Fibroblast of skin of abdomen (primary cell): ENCODE measurements around the gene IKZF1.

Experiments
- DNase-seq: peaks from one replicate; pipeline ENCODE4 v3.0.0-alpha.2; 2013

The IKZF1 gene

DNA sequence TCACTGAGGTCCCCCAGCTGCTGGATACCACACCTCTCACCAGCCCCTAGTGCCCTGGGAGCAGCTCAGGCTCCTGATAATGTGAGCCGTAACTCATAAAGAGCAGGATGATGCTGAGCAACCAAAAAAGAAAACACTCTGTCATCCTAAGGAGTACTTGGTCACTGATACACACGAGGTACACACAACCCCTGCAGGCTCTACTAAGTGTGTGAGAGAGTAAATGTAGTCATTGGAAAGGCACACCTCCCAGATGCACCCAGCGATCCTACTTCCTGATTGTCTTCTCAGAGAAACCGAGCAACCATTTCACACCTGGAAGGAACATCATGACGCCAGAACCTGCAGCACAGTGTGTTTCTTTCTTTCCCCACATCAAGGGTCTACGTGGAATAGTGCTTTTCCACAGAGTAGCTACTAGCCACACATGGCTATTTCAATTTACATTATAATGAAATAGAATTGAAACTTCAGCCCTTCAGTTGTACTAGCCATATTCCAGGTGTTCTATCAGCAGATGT lies 111.4 kb downstream of the IKZF1 start:
- DNase-seq = no peak

GRCh38 chr7:50416527-50417182 lies 112.1 kb downstream of the IKZF1 start:
- DNase-seq = no peak

- DNase-seq = peak; percentile 67
Observed at GRCh38 chr7:50418086-50418515, 113.6 kb downstream of the IKZF1 start.

DNA sequence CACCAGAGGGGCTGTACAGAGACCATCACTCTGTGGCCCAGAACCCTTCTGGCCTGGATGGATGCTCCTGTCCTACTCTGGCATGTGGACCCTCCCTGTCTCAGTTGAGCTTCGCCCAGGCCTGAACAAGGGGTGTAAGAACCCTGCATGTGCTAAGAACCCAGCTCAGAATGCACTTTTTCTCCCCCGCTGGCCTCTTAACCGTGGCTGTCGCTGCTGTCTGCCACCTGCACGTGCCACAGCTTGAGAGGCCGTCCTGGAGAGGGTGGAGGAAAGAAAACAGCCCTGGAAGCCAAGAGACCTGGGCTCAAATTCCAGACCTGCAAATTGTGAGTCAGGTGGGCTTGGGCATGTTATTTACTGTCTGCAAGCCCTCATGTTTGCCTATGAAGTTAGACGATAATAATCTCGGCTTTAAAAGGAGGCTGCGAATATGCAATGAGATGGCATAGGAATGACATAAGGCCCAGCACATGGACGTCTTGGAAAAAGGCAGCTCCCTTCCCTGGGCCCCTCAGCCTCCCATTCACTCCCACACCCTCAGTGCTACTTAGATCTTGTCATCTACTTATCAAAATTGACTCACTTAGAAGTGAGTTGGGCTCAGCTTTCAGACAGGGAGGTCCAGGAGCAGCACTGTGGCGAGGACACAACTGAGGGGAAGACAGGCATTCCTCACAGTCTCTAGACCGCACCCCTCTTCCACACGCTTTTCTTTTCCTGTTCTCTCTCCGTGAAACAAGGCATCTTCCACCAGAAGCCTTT lies 114.2 kb downstream of the IKZF1 start:
- no peak for DNase-seq

DNA sequence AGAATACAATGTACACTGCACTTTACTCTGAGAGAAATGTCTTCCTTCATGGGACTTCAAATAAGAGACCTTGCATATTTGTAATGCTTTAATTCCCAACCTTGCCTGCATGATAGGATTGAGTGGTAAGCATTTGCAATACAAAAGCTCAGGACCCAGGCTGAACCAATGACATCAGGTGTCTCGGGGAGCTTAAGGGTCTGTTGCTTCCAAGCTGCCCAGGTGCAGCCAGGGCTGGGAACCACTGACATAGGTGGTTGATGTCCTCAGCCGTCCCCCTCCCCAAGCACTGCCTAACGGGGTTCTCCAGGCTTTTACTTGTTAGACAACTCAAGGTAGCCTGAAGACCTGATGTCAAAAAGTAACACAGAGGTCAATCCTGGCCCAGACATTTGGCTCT lies 116.5 kb downstream of the IKZF1 start:
- DNase-seq = no peak

DNA sequence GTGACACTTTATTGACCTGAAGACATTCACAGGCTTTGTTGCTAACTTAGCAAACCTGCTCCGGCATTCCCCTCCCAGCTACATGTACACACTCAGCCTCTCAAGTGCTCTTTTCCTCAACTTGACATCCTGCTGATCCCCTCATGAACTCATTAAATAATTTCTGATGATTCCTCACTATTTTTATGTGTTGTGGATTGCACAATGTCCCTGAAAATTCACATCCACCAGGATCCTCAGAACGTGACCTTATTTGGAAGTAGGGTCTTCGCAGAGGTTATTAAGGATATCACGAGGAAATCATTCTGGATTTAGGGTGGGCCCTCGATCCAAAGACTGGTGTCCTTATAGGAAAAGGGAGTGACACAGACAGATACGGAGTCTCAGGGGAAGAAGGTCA lies 118.3 kb downstream of the IKZF1 start:
- no peak for DNase-seq

DNA sequence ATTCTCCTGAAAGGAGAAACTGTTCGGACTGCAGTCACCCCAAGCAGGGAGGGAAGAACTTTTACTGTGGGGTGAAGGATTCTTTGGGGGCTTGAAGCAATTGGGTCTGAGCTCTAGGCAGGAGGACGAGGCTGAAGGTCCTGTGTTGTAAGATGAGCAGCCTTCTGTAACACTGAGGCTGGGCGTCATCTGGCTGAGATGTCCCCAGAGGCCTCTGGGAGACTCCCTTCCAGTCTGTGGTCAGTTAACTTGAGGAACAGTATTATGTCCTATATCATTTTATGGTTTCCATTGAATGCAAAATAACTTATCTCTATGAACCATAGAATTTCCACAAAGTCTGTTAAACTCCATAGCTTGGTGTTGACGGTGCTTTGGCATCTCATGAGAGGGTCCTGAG lies 119.3 kb downstream of the IKZF1 start:
- DNase-seq = no peak

DNA sequence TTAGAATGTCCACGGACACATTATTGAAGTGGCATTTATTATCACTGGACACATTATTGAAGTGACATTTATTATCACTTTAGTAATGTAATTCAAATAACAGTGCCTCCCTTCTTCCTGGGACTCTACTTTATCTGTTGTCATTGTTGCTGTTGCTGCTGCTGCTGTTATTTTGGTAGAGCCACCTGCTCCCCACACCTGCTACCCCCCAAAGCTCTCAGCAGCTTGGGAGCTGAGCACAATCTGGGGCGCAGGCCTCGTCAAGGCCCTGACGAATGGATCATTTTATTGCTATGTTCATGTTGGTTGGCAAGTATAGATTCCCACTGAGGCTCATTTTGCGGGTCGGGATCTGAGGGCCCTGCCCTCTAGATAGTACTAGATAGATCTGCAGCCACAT lies 120.8 kb downstream of the IKZF1 start:
- DNase-seq = no peak

DNA sequence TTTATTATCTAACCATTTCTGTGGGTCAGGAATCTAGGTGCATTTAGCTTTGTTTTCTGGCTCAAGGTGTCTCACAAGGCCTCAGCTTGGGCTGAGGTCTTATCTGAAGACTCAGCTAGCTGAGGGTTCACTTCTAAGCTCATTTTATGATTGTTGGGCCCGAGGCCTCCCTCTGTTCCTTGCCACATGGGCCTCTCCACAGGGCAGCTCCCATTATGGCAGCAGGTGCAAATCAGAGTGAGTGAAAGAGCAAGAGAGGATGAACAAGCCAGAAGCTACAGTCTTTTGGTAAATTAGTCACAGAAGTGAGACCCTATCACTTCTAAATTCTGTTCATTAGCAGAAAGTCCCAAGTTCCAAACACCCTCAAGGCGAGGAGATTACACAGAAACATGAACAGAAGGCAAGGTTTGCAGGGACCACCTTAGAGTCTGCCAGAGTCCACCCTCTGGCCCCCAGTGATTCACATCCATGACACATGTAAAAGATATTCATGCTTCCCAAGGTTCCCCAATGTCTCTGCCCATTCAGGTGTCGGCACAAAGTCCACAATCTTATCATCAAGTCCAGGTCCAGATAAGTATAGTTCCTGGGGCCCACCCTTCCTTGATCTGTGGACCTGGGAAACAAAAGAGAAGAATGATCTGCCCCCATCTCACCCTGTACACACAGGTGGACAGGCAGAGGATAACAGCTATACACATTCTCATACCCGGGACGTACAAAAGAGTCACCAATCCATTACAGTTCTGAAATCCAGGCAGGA lies 121.9 kb downstream of the IKZF1 start:
- DNase-seq = no peak

GRCh38 chr7:50427518-50427917 lies 123.0 kb downstream of the IKZF1 start:
- no peak for DNase-seq

GRCh38 chr7:50428911-50429310 lies 124.4 kb downstream of the IKZF1 start:
- DNase-seq = no peak

DNA sequence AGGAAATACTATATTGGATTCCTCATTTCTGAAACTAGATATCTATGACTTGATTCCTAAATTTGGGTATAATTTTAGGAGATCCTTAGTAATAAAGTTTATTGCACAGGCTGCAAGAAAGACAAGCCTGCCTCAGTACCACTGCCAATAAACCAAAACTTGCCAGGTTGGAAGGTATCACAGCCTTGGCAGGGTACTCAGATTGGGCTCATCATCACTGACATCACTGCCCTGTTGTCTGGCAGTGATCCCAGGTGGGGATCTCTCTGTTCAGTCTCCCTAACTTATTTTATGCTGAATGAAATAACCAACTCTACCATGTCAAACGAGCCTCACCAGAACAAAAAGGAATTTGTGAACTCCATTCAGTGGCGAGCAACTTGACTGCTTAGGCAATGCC lies 126.8 kb downstream of the IKZF1 start:
- no peak for DNase-seq

DNA sequence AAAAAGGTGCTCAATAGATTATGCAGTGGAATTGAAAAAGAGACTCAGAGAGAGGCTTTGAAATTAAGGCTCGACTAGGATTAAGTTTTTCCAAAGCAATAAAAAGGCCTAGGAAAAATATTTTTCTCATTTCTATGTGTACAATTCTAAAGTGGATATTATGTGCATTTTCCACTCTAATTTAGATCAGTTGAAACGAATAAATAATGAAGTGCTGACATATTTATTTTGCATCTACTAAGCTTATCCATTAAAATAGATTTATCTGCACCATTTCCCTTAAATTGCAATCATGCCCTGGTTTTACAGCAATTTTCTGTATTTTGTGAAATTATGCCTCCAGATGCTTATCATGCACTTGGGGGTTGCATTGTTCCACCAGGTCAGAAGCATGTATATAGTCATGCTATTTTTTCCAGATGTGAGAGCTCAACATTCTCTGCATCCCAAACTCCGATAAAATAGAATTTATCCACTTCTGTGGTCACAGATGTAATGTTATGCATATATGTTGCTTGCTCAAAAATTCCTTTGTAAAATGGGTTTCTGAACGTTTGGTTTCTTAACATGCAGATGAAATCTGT lies 127.3 kb downstream of the IKZF1 start:
- peak; percentile 13 for DNase-seq

DNA sequence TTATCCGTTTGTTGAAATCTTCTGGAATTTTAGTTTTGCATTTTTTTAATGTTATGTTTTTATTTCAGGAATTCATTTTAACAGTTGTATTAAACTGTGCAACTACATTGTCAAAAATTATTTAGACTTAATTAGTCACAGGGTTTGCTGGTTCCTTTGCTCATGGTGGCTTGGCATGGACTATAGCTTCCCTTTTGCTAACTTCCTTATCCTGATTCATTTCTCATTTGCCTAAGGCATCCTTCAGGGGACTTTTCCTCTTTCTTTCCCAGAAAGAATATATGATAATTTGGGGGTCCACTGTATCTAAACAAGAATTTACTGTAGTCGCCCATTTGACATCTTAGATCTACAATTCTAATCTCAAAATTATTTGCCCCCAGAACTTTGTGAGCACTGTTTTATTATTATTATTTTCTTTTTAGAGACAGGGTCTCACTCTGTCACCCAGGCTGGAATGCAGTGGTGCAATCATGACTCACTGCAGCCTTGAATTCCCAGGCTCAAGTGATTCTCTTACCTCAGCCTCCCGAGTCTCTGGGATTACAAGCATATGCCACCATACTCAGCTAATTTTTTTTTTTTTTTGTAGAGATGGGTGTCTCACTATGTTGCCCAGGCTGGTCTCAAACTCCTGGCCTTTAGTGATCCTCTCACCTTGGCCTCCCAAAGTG lies 131.8 kb downstream of the IKZF1 start:
- DNase-seq = peak; percentile 69

- DNase-seq = peak; percentile 73
Observed at GRCh38 chr7:50446542-50446960, 142.0 kb downstream of the IKZF1 start.

DNA sequence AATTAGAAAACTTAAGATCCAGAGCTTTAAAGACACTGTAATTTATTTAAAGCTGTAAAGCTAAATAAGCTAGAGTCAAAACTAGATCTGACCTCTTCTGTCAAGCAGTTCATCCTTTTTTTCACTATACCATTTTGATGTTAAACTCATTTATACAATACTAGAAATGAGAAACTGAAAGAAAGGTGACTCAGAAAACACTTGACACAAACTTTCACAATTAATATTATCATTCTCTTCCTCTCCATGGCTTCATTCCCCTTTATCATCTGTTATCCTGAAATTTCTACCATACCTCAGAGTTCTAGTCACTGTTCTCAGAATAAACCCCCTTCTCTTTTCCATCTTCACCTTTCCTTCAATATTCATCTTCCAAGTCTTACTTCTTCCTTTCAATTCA lies 144.3 kb downstream of the IKZF1 start:
- DNase-seq = no peak

DNA sequence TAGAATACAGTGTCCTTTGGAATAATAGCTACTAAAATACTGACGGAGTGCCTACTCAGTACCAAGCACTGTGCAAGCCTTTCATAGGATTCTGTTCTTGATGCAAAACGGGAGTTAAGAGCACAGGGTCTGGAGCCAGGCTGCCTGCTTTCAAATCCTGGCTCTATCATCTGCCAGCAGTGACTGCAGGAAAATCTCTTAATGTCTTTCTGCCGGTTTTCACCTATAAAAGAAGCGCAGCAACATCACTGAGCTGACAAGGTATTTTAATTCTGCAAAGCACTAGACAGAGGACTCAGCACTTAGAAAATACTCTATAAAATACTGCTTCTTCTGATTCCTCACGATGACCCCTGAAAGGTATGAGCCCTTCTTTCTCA lies 145.0 kb downstream of the IKZF1 start:
- no peak for DNase-seq

GRCh38 chr7:50449881-50450589 lies 145.5 kb downstream of the IKZF1 start, which contains the start of gene FIGNL1:
Gene FIGNL1 (minus strand): TSS chr7:50450350. CDS start chr7:50447287, 3,063 bp downstream.
- DNase-seq = peak; percentile 75

DNA sequence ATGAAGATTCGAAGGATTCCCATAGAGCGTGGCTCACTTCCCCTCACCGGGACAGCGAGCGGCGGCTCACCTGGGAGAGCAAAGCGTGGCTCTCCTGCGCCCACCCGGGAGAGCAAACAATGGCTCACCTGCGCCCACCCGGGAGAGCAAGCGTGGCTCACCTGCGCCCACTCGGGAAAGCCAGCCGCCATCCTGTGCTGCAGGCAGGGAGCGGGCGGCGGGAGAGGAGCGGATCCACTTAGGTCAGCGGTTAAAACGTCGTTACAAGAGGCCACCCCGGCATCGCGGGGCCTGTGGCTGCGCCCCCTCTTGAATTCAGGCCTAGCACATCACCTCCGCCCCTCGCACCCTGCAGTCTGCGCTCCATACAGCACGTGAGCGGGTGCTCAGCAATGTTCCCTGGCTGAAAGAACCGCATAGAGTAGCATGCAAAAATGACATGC lies 146.1 kb downstream of the IKZF1 start:
- no peak for DNase-seq
